Parathyroid adenoma (tissue), 2 donors: ENCODE data around the gene RBFOX1.

ENCODE experiments used
- H2AFZ ChIP-seq: fragments of 300-600 bp; sonication (generic); one replicate; pipeline ENCODE4 v1.7.0; 2017; ENCODE audit warnings: antibody characterized with exemption, mild to moderate bottlenecking
- H3K27ac ChIP-seq: fragments of 300-600 bp; sonication (generic); one replicate; pipeline ENCODE4 v1.7.0; 2017
- H3K27me3 ChIP-seq: fragments of 300-600 bp; sonication (generic); one replicate; pipeline ENCODE4 v1.7.0; 2017; ENCODE audit warnings: low read length; ENCODE audit not compliant: control insufficient read depth, insufficient read depth
- H3K36me3 ChIP-seq: fragments of 300-600 bp; sonication (generic); one replicate; pipeline ENCODE4 v1.7.0; 2017; ENCODE audit warnings: low read length; ENCODE audit not compliant: control insufficient read depth, insufficient read depth
- H3K4me1 ChIP-seq: fragments of 300-600 bp; sonication (generic); one replicate; pipeline ENCODE4 v1.7.0; 2017; ENCODE audit warnings: control low read depth
- H3K4me2 ChIP-seq: fragments of 300-600 bp; sonication (generic); one replicate; pipeline ENCODE4 v1.7.0; 2017; ENCODE audit warnings: low read length
- H3K4me3 ChIP-seq: fragments of 300-600 bp; sonication (generic); one replicate; pipeline ENCODE4 v1.7.0; 2017; ENCODE audit warnings: low read depth, low read length
- H3K79me2 ChIP-seq: fragments of 300-600 bp; sonication (generic); one replicate; pipeline ENCODE4 v1.7.0; 2017; ENCODE audit warnings: control low read depth
- H3K9ac ChIP-seq: fragments of 300-600 bp; sonication (generic); one replicate; pipeline ENCODE4 v1.7.0; 2017; ENCODE audit warnings: mild to moderate bottlenecking
- H3K9me3 ChIP-seq: fragments of 300-600 bp; sonication (generic); one replicate; pipeline ENCODE4 v1.7.0; 2017; ENCODE audit warnings: low read length; ENCODE audit not compliant: control insufficient read depth
- CTCF ChIP-seq: fragments of 300-600 bp; sonication (generic); IDR thresholded peaks from one replicate; pipeline ENCODE4 v1.7.0; 2017; ENCODE audit warnings: antibody characterized with exemption, mild to moderate bottlenecking
- donor health status: primary hyperparathyroidism.

The RBFOX1 gene

DNA sequence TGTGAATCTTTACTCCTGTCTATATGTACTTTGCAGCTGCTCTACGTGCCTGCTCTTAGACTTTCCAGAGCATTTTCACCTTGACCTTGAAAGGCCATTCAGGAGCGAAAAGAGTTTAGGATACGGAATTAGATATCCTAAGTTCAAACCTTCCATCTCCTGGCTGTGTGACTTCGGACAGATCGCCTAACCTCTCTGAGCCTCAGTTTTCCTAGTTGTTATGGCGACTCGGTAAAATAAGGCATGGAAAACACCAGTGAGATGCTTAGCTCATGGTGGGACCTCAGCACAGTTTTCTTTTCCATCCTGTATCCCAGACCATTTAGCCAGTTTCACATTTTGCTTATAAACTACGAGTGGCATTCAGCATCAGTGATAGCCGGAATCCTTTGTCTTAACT lies 233.7 kb downstream of the RBFOX1 start:
- H3K4me1 ChIP-seq: no peaks in the 10 kb centered on the region
- H3K27me3 ChIP-seq: no peaks in the 10 kb centered on the region
- TF ChIP-seq CTCF: no peak
- no peaks in the 10 kb centered on the region for H3K9me3 ChIP-seq
- no peak overlapping the region for H3K4me2 ChIP-seq
- H3K79me2 ChIP-seq: no peaks in the 10 kb centered on the region
- no peak overlapping the region for H2AFZ ChIP-seq
- H3K4me3 ChIP-seq: no peak overlapping the region
- H3K27ac ChIP-seq: no peak overlapping the region
- no peak overlapping the region for H3K9ac ChIP-seq
- H3K36me3 ChIP-seq: no peaks in the 10 kb centered on the region

DNA sequence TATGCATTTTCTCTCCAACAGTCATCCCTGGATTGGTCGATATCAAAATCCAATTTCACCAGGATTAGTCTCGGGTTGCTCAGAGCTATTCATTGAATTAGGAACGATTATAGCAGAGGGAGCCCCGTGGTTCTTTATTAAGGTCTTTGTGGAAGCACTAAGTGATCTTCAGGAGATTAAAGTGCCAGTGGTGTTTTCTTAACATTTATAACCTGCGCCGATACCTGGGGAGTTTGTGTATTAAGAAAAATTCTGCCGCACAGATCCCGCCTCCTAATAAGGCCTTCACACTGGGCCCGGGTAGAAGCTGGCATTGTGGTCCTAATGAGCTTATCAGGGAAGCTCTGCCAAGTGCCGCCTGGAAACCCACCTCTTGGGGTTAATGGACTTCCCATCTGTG lies 238.7 kb downstream of the RBFOX1 start:
- Histone ChIP-seq H3K36me3 (no peaks in the 10 kb centered on the region), H3K27me3 (no peaks in the 10 kb centered on the region), H3K27ac (no peak overlapping the region), H2AFZ (no peak overlapping the region), H3K9me3 (no peaks in the 10 kb centered on the region), H3K9ac (no peak overlapping the region), H3K4me1 (no peaks in the 10 kb centered on the region), H3K4me3 (no peak overlapping the region), H3K79me2 (no peaks in the 10 kb centered on the region), H3K4me2 (no peak overlapping the region)
- no peak for TF ChIP-seq CTCF

- Histone ChIP-seq H3K9ac (no peak overlapping the region), H3K27me3 (no peaks in the 10 kb centered on the region), H3K4me1 (no peaks in the 10 kb centered on the region), H3K9me3 (no peaks in the 10 kb centered on the region), H2AFZ (no peak overlapping the region), H3K27ac (no peak overlapping the region), H3K36me3 (no peaks in the 10 kb centered on the region), H3K79me2 (no peaks in the 10 kb centered on the region), H3K4me3 (no peak overlapping the region), H3K4me2 (no peak overlapping the region)
- no peak for TF ChIP-seq CTCF
These were observed 244.9 kb downstream of the RBFOX1 start for GRCh38 chr16:7577588-7577987.

DNA sequence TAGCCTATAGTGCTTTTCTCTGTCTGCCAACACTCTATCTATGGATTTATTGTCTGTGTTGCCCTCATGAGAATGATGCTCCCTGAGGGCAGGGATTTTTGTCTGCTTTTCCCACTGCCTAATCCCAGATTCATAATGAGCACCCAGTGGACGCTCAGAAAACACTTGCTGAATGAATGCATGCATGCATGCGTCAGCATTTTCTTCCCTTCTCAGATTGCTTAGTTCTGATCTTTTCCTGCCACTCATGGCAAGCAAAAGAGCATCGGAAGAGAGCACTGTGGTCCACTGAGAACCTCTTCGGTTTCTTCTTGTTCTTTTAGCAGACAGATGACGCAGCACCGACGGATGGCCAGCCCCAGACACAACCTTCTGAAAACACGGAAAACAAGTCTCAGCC lies 246.8 kb downstream of the RBFOX1 start:
- no peaks in the 10 kb centered on the region for H3K36me3 ChIP-seq
- H3K79me2 ChIP-seq: no peaks in the 10 kb centered on the region
- TF ChIP-seq CTCF: no peak
- H3K4me2 ChIP-seq: no peak overlapping the region
- H3K4me1 ChIP-seq: no peaks in the 10 kb centered on the region
- no peaks in the 10 kb centered on the region for H3K9me3 ChIP-seq
- H2AFZ ChIP-seq: no peak overlapping the region
- H3K9ac ChIP-seq: no peak overlapping the region
- no peak overlapping the region for H3K27ac ChIP-seq
- no peak overlapping the region for H3K4me3 ChIP-seq
- H3K27me3 ChIP-seq: no peaks in the 10 kb centered on the region

- no peaks in the 10 kb centered on the region for H3K9me3 ChIP-seq
- H2AFZ ChIP-seq: no peak overlapping the region
- H3K4me3 ChIP-seq: no peak overlapping the region
- H3K4me1 ChIP-seq: no peaks in the 10 kb centered on the region
- no peaks in the 10 kb centered on the region for H3K36me3 ChIP-seq
- no peaks in the 10 kb centered on the region for H3K79me2 ChIP-seq
- H3K27ac ChIP-seq: no peak overlapping the region
- no peak overlapping the region for H3K4me2 ChIP-seq
- no peaks in the 10 kb centered on the region for H3K27me3 ChIP-seq
- no peak overlapping the region for H3K9ac ChIP-seq
- TF ChIP-seq CTCF: no peak
These were observed 248.5 kb downstream of the RBFOX1 start for GRCh38 chr16:7581175-7581574.
